Esophagus squamous epithelium (tissue), 5 donors: ENCODE results near the gene C6orf62. TPM values are rescaled to one million over a fixed set of nuclear protein-coding genes. Genes with fewer than 3 reads are reported as not detected.
"Not testable (repeated sequence)": the region's sequence is repeated elsewhere in the genome, so short reads cannot be mapped to it uniquely, and the experiment has no call there.

Experiments
- DNase-seq: peaks from one replicate; lab custom pipeline; 2025; lab: John Stamatoyannopoulos, UW
- H3K27ac ChIP-seq, 4 donors: fragments of 200-600 bp; sonication (generic); one replicate each; pipeline ENCODE4 v1.5.1; 2016 to 2019; ENCODE audit warnings: mild to moderate bottlenecking in 1 of 4
- H3K27me3 ChIP-seq, 4 donors: fragments of 200-600 bp; sonication (generic); 1 replicate in 3 of 4; 2 replicates in 1 of 4; pipeline versions ENCODE4 v1.5.1 to v1.6.0; 2017 to 2021; ENCODE audit warnings: antibody characterized with exemption in 1 of 4
- H3K36me3 ChIP-seq, 3 donors: fragments of 200-600 bp; sonication (generic); one replicate each; pipeline ENCODE4 v1.5.1; 2016 to 2019
- H3K4me1 ChIP-seq, 3 donors: fragments of 200-600 bp; sonication (generic); one replicate each; pipeline ENCODE4 v1.5.1; 2017 to 2019
- H3K4me3 ChIP-seq, 4 donors: fragments of 200-600 bp; sonication (generic); 1 replicate in 3 of 4; 2 replicates in 1 of 4; pipeline ENCODE4 v1.5.1; 2016 to 2019; ENCODE audit warnings: mild to moderate bottlenecking in 2 of 4, moderate library complexity in 1 of 4
- H3K9me3 ChIP-seq, 3 donors: fragments of 200-600 bp; sonication (generic); one replicate each; pipeline ENCODE4 v1.5.1; 2016 to 2019
- POLR2A ChIP-seq, 4 donors: fragments of 450-650 bp; IDR thresholded peaks; one replicate each; pipeline ENCODE4 v1.6.1; 2017; ENCODE audit warnings: antibody characterized with exemption in 4 of 4, mild to moderate bottlenecking in 4 of 4, moderate library complexity in 3 of 4
- WGBS, 2 donors: methylation state at CpG; one replicate each; pipeline ENCODE4 v1.1.5; 2018; 5-methylcytosine and 5-hydroxymethylcytosine counted together
- intact Hi-C: fragments of 100-400 bp; cut with DNase I; formaldehyde crosslinking; loops from one replicate; pipeline ENCODE4 v1.15.0; 2022
- total RNA-seq, 4 donors: library from RNA; depleted of rRNA; stranded (reverse); fragments of >200 nt; gene quantifications; one replicate each; pipeline ENCODE4 v1.1.0, GENCODE V29; 2016
- TF ChIP-seq, protein P1 (sequence below), 6 experiments: fragments of 450-650 bp in 4 of 6; fragments of 200-600 bp in 2 of 6; sonication (generic) in 2 of 6; IDR thresholded peaks; one replicate each; pipeline ENCODE4 v1.5.1; 2016 to 2019; ENCODE audit warnings: antibody characterized with exemption in 6 of 6, mild to moderate bottlenecking in 4 of 6, moderate library complexity in 4 of 6
- donor health status: DM: yes; HTN: yes; CAD: no.

Gene C6orf62
- total RNA-seq, 4 donors from 2014 or later, result 38.5 to 82.9 (median 54.8) TPM

DNA sequence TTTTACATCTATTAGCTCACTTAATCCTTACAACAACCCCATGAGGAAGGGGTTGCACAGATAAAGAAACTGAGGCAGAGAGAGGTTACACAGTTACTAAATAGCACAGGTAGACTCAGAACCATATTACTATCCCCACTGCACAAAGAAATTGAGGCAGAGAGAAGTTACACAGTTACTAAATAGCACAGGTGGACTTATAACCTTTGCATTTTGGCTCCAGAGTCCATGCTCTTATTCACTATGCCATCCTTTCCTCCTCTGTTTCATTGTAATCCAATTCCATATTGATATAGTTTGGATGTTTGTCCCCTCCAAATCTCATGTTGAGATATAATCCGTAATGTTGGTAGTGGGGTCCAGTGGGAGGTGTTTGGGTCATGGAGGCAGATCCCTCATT is 55.8 kb downstream of the C6orf62 start:
- H3K27me3 ChIP-seq, result no peaks in the 10 kb centered on the region
- H3K4me3 ChIP-seq, result no peak overlapping the region
- TF ChIP-seq POLR2A (IDR thresholded peaks at IDR 0.05), result no peak
- TF ChIP-seq, protein P1, sequence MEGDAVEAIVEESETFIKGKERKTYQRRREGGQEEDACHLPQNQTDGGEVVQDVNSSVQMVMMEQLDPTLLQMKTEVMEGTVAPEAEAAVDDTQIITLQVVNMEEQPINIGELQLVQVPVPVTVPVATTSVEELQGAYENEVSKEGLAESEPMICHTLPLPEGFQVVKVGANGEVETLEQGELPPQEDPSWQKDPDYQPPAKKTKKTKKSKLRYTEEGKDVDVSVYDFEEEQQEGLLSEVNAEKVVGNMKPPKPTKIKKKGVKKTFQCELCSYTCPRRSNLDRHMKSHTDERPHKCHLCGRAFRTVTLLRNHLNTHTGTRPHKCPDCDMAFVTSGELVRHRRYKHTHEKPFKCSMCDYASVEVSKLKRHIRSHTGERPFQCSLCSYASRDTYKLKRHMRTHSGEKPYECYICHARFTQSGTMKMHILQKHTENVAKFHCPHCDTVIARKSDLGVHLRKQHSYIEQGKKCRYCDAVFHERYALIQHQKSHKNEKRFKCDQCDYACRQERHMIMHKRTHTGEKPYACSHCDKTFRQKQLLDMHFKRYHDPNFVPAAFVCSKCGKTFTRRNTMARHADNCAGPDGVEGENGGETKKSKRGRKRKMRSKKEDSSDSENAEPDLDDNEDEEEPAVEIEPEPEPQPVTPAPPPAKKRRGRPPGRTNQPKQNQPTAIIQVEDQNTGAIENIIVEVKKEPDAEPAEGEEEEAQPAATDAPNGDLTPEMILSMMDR (IDR thresholded peaks at IDR 0.05), result no peak
- DNase-seq, result no peak
- H3K4me1 ChIP-seq, result peaks cover 4 to 50% (median 16%) of the 10 kb centered on the region in 3 donors
- intact Hi-C loops, result no loop called here
- WGBS, 2 donors, result 89 to 94% methylated on average over 1 of the region's 1 CpG
- H3K36me3 ChIP-seq, result peaks cover 0 to 36% (median 0%) of the 10 kb centered on the region in 3 donors
- H3K9me3 ChIP-seq, result no peaks in the 10 kb centered on the region
- H3K27ac ChIP-seq, result no peak overlapping the region

DNA sequence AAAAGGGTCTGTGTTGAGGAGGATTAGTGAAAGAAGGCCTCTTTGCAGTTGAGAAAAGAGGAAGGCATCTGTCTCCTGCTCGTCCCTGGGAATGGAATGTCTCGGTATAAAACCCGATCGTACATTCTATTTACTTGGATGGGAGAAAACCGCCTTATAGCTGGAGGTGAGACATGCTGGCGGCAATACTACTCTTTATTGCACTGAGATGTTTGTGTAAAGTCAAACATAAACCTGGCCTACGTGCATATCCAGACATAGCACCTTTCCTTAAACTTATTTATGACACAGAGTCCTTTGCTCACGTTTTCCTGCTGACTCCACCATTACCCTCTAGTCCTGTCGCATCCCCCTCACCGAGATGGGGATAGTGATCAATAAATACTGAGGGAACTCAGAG is 56.7 kb downstream of the C6orf62 start:
- no peak for DNase-seq
- peaks cover 0 to 38% (median 0%) of the 10 kb centered on the region in 3 donors for H3K36me3 ChIP-seq
- WGBS, 2 donors, result 68 to 83% methylated on average over 10 of the region's 10 CpGs

DNA sequence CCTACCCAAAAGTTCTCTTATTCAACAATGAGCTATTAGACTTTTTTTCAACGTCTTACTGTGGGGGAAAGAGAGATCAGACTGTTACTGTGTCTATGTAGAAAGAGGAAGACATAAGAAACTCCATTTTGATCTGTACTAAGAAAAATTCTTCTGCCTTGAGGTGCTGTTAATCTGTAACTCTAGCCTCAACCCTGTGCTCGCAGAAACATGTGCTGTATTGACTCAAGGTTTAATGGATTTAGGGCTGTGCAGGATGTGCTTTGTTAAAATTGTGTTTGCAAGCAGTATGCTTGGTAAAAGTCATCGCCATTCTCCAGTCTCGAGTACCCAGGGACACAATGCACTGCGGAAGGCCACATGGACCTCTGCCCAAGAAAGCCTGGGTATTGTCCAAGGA is 57.2 kb downstream of the C6orf62 start:
- H3K4me1 ChIP-seq, result peaks cover 0 to 41% (median 10%) of the 10 kb centered on the region in 3 donors
- H3K36me3 ChIP-seq, result peaks cover 0 to 38% (median 0%) of the 10 kb centered on the region in 3 donors
- peak overlapping the region in 1 of 4 donors; percentile 19 for H3K27ac ChIP-seq
- intact Hi-C loops, DNase-seq, H3K9me3 ChIP-seq, H3K27me3 ChIP-seq, H3K4me3 ChIP-seq: not testable (repeated sequence)
- WGBS, 2 donors, result 57 to 58% methylated on average over 5 of the region's 5 CpGs

More for the DNA sequence above, 56.7 kb downstream of the C6orf62 start:
- no peak overlapping the region for H3K4me3 ChIP-seq
- H3K27me3 ChIP-seq, result no peaks in the 10 kb centered on the region
- H3K9me3 ChIP-seq, result no peaks in the 10 kb centered on the region
- H3K27ac ChIP-seq, result peak overlapping the region in 1 of 4 donors; percentile 19
- intact Hi-C loops, result no loop called here
- no peak for TF ChIP-seq POLR2A (IDR thresholded peaks at IDR 0.05)
- TF ChIP-seq, protein P1 (IDR thresholded peaks at IDR 0.05), result no peak
- peaks cover 0 to 41% (median 10%) of the 10 kb centered on the region in 3 donors for H3K4me1 ChIP-seq

DNA sequence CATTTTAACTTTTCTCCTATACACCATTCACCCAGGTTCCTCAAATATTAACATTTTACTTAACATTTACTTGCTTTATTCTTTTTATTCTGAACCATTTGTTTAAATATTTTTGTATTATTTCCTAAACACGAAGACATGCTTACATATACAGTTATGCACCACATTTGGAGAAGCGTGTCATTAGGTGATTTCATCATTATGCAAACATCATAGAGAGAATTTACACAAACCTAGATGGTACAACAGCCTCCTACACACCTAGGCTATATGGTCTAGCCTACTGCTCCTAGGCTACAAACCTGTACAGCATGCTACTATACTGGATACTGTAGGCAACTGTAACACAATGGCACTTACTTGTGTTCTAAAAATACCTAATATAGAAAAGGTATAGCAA is 58.8 kb downstream of the C6orf62 start:
- peak overlapping the region in 1 of 4 donors; percentile 53 for H3K27ac ChIP-seq
- H3K4me3 ChIP-seq, result no peak overlapping the region
- WGBS, 2 donors, result 75 to 90% methylated on average over 2 of the region's 2 CpGs
- no peaks in the 10 kb centered on the region for H3K27me3 ChIP-seq
- TF ChIP-seq POLR2A (IDR thresholded peaks at IDR 0.05), result no peak
- TF ChIP-seq, protein P1 (IDR thresholded peaks at IDR 0.05), result no peak
- peaks cover 0 to 30% (median 3%) of the 10 kb centered on the region in 3 donors for H3K4me1 ChIP-seq
- H3K36me3 ChIP-seq, result peaks cover 0 to 47% (median 0%) of the 10 kb centered on the region in 3 donors
- intact Hi-C loops, result no loop called here
- DNase-seq, result no peak
- no peaks in the 10 kb centered on the region for H3K9me3 ChIP-seq

DNA sequence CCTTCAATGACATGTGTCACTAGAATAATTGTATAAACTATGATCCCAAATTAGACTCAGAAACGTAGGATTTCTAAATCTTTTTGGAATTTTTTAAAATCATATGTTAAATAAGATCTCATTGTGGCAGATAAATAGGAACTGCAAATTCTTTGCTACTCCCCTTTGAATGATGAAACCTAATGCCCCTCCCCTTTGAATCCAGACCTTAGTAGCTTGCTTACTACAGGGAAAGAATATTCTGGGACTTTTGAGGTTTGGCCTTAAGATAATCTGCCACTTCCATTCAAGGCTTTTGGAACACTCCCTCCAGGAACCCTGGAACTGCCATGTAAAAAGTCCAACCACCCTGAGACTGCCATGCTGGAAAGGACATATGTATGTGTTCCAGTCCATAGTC is 59.4 kb downstream of the C6orf62 start:
- no peaks in the 10 kb centered on the region for H3K9me3 ChIP-seq
- DNase-seq, result no peak
- WGBS, 2 donors, result 63 to 69% methylated on average over 1 of the region's 1 CpG
- H3K27ac ChIP-seq, result peak overlapping the region in 1 of 4 donors; percentile 53
- no peaks in the 10 kb centered on the region for H3K27me3 ChIP-seq
- peaks cover 0 to 48% (median 0%) of the 10 kb centered on the region in 3 donors for H3K36me3 ChIP-seq
- TF ChIP-seq, protein P1 (IDR thresholded peaks at IDR 0.05), result no peak
- TF ChIP-seq POLR2A (IDR thresholded peaks at IDR 0.05), result no peak
- no peak overlapping the region for H3K4me3 ChIP-seq
- H3K4me1 ChIP-seq, result peaks cover 0 to 25% (median 0%) of the 10 kb centered on the region in 3 donors
- intact Hi-C loops, result no loop called here
